HG02763 (cell line): ENCODE data around the gene IRAK1BP1.
"Not testable (repeated sequence)": the region's sequence is repeated elsewhere in the genome, so short reads cannot be mapped to it uniquely, and the experiment has no call there.

Experiments used
- ATAC-seq: cut with Tn5 transposase; IDR thresholded peaks from one replicate; pipeline ENCODE4 v1.9.1; 2021; ENCODE audit warnings: mild to moderate bottlenecking, moderate library complexity; ENCODE audit not compliant: unreplicated experiment

Gene IRAK1BP1

DNA sequence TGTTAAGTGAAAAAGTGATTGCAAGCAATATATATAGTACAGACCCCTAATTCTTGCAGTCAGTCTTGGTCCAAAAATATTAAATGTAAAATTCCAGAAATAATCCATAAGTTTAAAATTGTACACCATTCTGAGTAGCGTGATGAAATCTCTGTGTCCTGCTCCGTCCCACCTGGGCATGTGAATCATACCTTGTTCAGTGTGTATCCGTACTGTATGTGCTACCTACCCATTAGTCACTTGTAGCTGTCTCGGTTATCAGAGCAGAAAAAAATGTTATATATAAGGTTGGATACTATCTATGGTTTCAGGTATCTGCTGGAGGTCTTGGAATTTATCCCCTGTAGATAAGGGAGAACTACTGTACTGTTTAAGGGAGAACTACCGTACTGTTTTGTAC, 16.3 kb downstream of the IRAK1BP1 start:
- ATAC-seq, result no peak

DNA sequence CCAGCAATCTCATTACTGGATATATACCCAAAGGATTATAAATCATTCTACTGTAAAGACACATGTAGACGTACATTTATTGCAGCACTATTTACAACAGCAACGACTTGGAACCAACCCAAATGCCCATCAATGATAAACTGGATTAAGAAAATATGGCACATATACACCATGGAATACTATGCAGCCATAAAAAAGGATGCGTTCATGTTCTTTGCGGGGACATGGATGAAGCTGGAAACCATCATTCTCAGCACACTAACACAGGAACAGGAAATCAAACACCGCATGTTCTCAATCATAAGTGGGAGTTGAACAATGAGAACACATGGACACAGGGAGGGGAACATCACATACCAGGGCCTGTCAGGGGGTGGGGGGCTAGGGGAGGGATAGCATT, 22.6 kb downstream of the IRAK1BP1 start:
- ATAC-seq, result not testable (repeated sequence)

DNA sequence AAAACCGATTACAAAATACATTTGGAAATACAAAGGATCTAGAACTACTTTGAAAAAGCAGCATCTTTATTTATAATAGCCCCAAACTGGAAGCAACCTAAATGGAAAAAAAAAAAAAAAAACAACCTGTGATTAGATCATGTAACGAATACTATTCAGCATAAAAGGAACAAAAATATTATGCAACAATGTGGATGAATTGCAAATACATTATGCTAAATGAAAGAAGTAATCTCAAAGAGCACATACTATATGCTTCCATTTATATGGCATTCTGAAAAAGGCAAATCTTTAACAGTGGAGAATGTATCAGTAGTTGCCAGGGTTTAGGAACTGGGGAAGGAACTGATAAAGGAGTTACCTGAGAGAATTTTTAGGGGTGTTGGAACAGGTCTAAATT, 28.9 kb downstream of the IRAK1BP1 start:
- no peak for ATAC-seq

DNA sequence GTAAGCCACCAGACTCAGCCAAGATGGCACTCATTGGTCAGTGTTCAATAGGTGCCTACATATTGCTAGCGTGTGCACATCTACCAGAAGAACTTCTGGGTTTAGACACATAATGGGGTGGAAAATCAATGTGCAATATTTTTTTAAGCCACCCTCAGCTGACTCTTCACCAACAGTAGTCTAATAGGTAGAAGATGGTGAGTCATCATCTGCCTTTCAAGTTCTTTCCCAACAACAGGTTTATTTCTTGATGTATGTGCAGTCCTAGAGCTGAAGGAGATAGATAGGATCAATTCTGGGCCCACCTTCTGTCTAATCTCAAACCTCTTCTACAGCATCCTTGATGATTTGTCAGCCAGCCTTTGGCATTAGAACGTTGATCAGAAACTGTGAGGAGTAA, 41.3 kb downstream of the IRAK1BP1 start:
- ATAC-seq, result no peak

DNA sequence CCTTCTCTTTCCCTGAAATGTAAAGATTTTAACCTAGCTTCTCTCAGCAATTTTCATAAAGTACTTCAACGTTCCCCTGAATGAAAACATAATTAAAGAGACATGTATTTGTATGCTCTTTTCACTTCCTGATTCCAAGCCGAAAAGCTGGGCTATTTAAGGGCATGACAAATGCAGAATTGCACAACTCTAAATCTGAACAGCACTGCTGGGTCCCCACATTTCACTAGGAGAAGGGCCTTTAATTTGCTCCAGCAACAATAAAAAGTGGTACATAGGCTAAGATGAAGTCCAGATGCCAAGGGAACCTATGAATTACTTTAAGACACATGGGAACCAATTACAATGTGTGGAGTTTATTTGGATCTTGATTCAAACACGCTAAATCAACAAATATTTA, 42.0 kb downstream of the IRAK1BP1 start:
- ATAC-seq, result no peak

DNA sequence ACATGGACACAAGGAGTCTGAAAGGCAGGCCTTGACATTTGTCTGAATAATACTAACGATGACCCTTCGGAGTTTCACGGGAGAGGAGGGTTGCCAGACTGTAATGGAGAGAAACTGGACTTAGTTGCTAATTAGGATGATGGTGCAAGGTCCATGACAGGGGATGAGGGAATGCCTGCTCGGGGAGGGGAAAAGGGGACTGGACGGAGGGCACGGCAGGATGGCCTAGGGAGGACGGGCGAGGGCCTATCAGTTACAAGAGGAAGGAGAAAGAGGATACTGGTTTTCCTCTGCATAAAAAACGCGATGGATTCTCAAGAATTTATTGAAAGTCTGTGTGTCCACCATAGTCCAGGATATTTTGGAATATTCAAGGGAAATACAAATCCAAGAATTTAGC, 42.7 kb downstream of the IRAK1BP1 start:
- ATAC-seq, result no peak

DNA sequence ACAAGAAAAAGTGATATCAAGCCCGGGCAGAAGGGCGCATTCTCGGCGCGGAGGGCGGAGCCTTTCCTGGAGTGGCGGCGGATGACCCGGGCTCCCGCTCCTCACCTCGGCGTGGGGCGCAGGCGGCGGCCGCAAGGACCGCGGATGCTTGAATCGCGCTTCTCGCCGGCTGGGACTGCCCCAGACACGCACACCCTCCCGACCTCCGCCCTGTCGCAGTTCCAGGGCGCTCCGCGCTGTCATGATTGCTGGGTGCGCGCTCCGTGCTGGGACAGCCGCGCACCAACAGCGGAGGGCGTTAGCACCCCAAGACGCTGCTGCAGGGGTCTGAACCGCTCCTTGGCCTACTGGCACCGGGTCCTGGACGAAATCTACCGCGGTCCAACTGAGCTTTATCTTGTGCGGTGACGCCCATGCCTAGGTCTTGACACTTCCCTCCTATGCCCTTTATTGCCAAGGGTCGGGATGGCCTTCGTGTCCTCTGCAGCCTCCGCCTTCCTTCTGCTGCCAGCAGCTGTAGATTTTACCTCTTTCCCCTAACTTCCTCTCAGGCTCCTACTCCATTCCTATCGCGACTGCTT, 43.3 kb downstream of the IRAK1BP1 start:
- no peak for ATAC-seq

DNA sequence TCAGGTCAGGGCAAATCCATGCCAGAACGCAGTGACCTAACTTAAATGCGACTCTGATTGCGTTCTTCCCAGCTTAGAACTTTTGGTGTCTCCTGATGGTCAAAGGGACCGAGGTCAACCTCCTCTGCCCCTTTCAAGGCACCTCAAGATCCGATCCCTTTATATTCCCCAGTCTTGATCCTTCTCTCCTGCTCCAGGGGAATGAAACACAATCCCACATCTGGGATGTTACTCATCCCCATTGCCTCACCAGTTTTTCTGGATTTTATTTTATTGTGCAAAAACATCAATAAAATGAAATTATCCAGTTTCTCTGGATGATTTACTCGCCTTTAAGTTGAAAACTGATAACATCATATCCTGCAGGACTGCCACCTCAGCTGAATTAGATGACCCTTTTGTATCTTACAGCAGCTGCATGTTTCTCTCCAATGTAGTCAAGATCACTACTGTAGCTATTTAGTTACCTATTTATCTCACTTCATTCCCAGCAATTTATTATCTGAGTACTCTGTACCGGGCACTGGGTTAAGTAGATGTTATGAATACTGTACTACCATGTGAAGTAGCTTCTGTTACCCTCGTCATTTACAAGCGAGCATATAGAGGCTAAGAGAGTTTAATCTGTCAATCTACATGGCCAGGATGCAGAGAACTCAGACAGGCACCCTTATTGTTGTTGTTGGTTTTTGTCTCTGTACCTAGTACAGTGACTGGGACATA, 44.0 kb downstream of the IRAK1BP1 start:
- no peak for ATAC-seq

DNA sequence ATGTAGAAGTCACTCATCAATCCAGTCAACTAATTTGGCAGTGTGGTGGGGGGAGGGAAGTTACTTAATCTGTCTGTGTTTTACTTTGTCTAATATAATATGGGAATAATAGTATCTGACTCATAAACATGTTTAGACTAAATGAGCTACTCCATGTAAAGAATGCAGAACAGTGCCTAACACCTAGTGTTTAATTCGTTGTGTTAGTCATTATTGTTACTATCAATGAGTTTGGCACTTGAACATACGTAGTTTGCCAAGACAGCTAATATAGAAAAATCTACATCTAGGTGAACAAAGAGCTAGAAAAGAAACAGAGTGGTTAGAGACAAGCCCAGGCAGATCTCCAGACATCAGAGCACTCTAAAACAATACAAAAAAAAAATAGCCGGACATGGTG, 49.1 kb downstream of the IRAK1BP1 start:
- no peak for ATAC-seq

DNA sequence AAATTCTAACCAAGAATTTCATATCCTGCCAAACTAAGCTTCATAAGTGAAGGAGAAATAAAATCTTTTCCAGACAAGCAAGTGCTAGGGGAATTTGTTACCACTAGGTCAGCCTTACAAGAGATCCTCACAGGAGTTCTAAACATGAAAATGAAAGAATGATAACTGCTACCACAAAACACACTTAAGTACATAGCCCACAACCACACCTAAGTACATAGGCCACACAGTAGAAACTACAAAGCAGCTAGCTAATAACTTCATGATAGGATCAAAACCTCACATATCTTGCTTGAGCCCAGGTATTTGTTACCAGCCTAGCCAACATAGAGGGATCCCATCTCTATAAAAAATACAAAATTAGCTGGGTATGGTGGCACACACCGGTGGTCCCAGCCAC, 50.4 kb downstream of the IRAK1BP1 start:
- ATAC-seq, result no peak

DNA sequence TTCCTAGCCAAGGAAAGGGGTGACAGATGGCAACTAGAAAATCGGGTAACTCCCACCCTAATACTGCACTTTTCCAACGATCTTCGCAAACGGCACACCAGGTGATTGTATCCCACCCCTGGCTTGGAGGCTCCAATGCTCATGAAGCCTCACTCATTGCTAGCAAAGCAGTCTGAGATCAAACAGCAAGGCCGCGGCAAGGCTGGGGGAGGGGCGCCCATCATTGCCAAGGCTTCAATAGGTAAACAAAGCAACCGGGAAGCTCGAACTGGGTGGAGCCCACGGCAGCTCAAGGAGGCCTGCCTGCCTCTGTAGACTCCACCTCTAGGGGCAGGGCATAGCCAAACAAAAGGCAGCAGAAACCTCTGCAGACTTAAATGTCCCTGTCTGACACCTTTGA, 53.8 kb downstream of the IRAK1BP1 start:
- ATAC-seq, result not testable (repeated sequence)

DNA sequence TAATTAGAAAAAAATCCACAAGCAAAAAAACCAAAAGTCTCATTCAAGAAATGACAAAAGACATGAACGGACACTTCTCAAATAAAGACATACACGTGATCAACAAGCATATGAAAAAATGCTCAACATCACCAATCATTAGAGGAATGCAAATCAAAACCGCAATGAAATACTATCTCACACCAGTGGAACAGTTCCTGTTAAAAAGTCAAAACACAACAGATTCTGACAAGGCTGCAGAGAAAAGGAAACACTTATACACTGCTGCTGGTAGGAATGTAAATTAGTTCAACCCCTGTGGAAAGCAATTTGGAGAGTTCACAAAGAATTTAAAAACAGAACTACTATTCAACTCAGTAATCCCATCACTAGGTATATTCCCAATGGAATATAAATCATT, 58.0 kb downstream of the IRAK1BP1 start:
- no peak for ATAC-seq

DNA sequence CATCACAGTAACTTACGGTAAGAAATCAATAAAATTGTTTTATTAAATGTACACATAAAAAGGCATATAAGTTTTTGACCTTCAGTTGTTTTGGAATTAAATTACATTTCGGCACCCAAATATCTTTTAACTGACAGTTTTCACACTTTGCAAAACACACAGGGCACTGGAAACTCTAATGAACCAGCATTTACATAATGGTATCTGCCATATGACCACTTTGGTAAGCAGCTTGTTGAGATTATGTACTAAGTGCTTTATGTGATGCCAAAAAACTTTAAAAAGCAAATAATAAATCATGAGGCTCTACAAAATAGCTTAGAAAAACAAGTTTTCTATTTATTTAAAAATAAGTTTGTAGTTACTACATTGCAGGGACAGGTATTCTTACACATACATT, 68.2 kb downstream of the IRAK1BP1 start:
- no peak for ATAC-seq

DNA sequence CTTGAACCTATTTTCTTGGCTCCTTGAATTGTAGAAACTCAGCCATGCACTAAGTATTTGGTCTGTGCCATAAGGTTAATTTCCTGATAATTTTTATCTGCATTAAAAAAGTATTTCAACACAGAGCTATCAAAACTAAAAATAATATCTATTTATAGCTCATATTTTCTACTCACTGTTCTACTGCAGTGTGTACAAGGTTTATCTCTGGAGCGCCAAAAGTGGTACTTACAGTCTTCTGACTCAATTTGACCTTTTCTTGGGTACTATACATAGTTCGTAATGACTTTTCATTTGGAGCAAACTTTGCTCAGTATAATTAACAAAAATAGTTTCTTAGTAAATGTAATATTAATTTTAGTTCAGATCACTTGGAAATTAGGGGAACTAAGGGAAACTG, 69.2 kb downstream of the IRAK1BP1 start:
- no peak for ATAC-seq

DNA sequence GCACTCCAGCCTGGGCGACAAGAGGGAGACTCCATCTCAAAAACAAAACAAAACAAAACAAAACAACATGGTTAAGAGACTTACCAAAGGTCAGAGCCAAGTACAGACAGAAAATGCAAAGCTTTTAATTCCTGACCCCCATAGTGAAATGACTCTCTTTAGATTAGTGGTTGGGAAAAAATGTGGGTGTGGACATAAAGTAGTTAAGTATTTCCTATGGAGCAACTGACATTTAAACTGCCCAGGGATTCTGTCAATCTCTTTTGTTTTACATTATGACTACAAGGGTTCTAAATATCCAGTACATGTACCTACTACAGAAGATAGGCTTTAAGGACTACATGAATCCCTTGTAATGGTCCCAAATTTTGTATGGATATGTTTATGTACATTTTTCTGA, 75.1 kb downstream of the IRAK1BP1 start:
- ATAC-seq, result no peak

DNA sequence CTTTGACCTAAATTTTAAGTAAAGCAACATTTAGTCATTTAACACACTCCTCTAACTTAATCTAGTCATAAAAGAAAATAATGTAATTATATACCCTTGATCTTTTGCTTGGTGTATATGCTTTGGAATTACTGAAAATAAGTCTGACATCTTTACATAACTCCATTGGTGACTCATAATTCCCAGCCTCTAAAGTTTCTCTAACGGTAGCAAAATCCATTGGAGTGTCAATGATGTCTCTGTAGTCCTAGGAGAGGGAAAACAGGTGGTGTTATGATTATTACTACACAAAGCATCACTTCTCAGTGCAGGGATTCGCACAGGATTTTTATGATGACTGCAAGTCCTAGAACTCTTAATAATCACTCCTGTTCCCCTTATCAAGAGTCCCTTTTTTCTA, 80.2 kb downstream of the IRAK1BP1 start:
- no peak for ATAC-seq

DNA sequence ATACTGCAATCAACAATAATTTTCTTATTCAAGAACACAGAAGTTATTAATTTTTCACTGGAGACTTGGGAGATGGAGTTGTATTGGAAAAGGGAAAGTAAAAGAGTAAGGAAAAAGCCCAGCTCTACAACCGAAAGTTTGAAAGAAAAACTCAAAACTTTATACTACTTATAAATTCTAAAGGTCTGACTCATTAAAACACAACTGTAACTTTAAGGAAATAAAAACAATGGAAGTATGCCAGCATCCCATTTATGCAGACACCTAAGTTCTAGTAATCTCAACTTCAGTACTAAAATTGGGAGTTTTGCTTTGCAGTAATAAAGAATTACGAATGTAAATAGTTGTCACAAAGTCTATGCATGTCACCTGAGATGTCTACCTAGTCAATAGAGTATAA, 80.6 kb downstream of the IRAK1BP1 start:
- ATAC-seq, result no peak

DNA sequence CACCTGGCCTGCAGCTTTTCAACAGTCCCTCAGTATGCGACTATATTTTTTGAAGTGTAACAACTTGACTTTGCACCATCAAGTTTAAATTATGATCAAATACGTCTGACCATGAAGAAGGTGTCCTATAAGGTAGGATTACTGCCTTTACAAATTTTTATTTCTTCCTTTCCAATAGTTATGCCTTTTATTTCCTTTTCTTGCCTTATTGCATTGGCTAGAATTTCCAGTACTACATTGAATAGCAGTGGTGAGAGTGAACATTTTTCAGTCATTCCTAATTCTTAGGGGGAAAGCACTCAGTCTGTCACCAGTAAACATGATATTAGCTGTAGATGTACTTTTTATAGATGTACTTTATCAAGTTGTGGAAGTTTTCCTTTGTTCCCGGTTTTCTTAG, 81.4 kb downstream of the IRAK1BP1 start:
- ATAC-seq, result no peak

DNA sequence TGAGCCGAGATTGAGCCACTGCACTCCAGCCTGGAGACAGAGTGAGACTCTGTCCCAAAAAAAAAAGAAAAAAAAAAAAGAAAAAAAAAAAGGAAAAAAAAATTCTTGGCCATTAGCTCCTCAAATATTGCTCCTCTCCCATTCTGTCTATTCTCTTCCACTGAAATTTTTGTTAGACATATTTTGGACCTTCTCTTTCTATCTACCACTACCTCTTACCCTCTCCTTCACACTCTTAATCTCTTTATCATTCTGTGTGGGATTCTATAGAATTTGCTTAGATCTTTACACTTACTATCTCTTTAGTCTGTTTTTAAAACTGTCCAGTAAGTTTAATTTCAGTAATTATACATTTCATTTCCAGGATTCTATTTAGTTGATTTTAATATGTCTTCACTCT, 85.0 kb downstream of the IRAK1BP1 start:
- no peak for ATAC-seq
